GM23338 (cell line): ENCODE measurements around the gene PVR.

Source experiments
- CREB1 ChIP-seq: fragments of 250-450 bp; sonication (Bioruptor Pico); IDR thresholded peaks from 2 replicates; pipeline ENCODE4 v1.5.0; 2020; ENCODE audit warnings: low read depth, mild to moderate bottlenecking, moderate library complexity
- CTCF ChIP-seq, 2 experiments: fragments of 200-600 bp in 1 of 2; sonication (generic) in 1 of 2; conservative IDR thresholded peaks; 2 replicates each; pipeline versions ENCODE4 v1.5.1 to v1.6.1; 2016 to 2017; ENCODE audit warnings: antibody characterized with exemption in 2 of 2, low read depth in 2 of 2, mild to moderate bottlenecking in 2 of 2, moderate library complexity in 1 of 2
- ETS1 ChIP-seq: IDR thresholded peaks from 2 replicates; pipeline ENCODE4 v1.6.1; 2016; ENCODE audit warnings: antibody characterized with exemption
- EZH2 ChIP-seq: fragments of 200-600 bp; sonication (generic); IDR thresholded peaks from one replicate; pipeline ENCODE4 v1.8.0; 2017; ENCODE audit warnings: antibody characterized with exemption, mild to moderate bottlenecking, low read depth; ENCODE audit not compliant: unreplicated experiment
- EZH2phosphoT487 ChIP-seq: fragments of 200-600 bp; sonication (generic); IDR thresholded peaks from one replicate; pipeline ENCODE4 v1.8.1; 2018; ENCODE audit warnings: antibody characterized with exemption; ENCODE audit not compliant: unreplicated experiment
- JUNB ChIP-seq: IDR thresholded peaks from one replicate; pipeline ENCODE4 v1.6.1; 2016; ENCODE audit warnings: antibody characterized with exemption; ENCODE audit not compliant: unreplicated experiment
- NANOG ChIP-seq: IDR thresholded peaks from 2 replicates; pipeline ENCODE4 v1.6.1; 2016; ENCODE audit warnings: antibody characterized with exemption, borderline replicate concordance
- POLR2AphosphoS5 ChIP-seq: IDR thresholded peaks from 2 replicates; pipeline ENCODE4 v1.6.1; 2016; ENCODE audit warnings: antibody characterized with exemption, low read depth
- STAT1 ChIP-seq: IDR thresholded peaks from one replicate; pipeline ENCODE4 v1.6.1; 2016; ENCODE audit warnings: antibody characterized with exemption; ENCODE audit not compliant: unreplicated experiment
- ZNF114 ChIP-seq: fragments of 250-450 bp; sonication (Bioruptor Pico); IDR thresholded peaks from 2 replicates; pipeline ENCODE4 v1.5.0; 2020; ENCODE audit warnings: mild to moderate bottlenecking, moderate library complexity
- ZNF331 ChIP-seq: fragments of 250-450 bp; sonication (Bioruptor Pico); IDR thresholded peaks from 2 replicates; pipeline ENCODE4 v1.5.0; 2020; ENCODE audit warnings: low read depth, mild to moderate bottlenecking, moderate library complexity
- TF ChIP-seq, protein P1 (sequence below): IDR thresholded peaks from one replicate; pipeline ENCODE4 v1.6.1; 2018; ENCODE audit warnings: antibody characterized with exemption; ENCODE audit not compliant: unreplicated experiment
- TF ChIP-seq, protein P2 (sequence below): fragments of 250-450 bp; sonication (Bioruptor Pico); IDR thresholded peaks from 2 replicates; pipeline ENCODE4 v1.5.0; 2020; ENCODE audit warnings: mild to moderate bottlenecking, moderate library complexity

- peak; percentile 91 to 97 for TF ChIP-seq CTCF (conservative IDR thresholded peaks at IDR 0.05; ENCODE audit: low read depth in 2 of 2)
- no peak for TF ChIP-seq EZH2
- TF ChIP-seq POLR2AphosphoS5: no peak
- TF ChIP-seq, protein P1, sequence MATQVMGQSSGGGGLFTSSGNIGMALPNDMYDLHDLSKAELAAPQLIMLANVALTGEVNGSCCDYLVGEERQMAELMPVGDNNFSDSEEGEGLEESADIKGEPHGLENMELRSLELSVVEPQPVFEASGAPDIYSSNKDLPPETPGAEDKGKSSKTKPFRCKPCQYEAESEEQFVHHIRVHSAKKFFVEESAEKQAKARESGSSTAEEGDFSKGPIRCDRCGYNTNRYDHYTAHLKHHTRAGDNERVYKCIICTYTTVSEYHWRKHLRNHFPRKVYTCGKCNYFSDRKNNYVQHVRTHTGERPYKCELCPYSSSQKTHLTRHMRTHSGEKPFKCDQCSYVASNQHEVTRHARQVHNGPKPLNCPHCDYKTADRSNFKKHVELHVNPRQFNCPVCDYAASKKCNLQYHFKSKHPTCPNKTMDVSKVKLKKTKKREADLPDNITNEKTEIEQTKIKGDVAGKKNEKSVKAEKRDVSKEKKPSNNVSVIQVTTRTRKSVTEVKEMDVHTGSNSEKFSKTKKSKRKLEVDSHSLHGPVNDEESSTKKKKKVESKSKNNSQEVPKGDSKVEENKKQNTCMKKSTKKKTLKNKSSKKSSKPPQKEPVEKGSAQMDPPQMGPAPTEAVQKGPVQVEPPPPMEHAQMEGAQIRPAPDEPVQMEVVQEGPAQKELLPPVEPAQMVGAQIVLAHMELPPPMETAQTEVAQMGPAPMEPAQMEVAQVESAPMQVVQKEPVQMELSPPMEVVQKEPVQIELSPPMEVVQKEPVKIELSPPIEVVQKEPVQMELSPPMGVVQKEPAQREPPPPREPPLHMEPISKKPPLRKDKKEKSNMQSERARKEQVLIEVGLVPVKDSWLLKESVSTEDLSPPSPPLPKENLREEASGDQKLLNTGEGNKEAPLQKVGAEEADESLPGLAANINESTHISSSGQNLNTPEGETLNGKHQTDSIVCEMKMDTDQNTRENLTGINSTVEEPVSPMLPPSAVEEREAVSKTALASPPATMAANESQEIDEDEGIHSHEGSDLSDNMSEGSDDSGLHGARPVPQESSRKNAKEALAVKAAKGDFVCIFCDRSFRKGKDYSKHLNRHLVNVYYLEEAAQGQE: no peak
- TF ChIP-seq EZH2phosphoT487: no peak
- no peak for TF ChIP-seq ETS1
- no peak for TF ChIP-seq ZNF331 (CRISPR knock-in tag)
- TF ChIP-seq CREB1 (CRISPR knock-in tag): no peak
- no peak for TF ChIP-seq STAT1
- no peak for TF ChIP-seq JUNB
- no peak for TF ChIP-seq ZNF114
- no peak for TF ChIP-seq NANOG
- TF ChIP-seq, protein P2, sequence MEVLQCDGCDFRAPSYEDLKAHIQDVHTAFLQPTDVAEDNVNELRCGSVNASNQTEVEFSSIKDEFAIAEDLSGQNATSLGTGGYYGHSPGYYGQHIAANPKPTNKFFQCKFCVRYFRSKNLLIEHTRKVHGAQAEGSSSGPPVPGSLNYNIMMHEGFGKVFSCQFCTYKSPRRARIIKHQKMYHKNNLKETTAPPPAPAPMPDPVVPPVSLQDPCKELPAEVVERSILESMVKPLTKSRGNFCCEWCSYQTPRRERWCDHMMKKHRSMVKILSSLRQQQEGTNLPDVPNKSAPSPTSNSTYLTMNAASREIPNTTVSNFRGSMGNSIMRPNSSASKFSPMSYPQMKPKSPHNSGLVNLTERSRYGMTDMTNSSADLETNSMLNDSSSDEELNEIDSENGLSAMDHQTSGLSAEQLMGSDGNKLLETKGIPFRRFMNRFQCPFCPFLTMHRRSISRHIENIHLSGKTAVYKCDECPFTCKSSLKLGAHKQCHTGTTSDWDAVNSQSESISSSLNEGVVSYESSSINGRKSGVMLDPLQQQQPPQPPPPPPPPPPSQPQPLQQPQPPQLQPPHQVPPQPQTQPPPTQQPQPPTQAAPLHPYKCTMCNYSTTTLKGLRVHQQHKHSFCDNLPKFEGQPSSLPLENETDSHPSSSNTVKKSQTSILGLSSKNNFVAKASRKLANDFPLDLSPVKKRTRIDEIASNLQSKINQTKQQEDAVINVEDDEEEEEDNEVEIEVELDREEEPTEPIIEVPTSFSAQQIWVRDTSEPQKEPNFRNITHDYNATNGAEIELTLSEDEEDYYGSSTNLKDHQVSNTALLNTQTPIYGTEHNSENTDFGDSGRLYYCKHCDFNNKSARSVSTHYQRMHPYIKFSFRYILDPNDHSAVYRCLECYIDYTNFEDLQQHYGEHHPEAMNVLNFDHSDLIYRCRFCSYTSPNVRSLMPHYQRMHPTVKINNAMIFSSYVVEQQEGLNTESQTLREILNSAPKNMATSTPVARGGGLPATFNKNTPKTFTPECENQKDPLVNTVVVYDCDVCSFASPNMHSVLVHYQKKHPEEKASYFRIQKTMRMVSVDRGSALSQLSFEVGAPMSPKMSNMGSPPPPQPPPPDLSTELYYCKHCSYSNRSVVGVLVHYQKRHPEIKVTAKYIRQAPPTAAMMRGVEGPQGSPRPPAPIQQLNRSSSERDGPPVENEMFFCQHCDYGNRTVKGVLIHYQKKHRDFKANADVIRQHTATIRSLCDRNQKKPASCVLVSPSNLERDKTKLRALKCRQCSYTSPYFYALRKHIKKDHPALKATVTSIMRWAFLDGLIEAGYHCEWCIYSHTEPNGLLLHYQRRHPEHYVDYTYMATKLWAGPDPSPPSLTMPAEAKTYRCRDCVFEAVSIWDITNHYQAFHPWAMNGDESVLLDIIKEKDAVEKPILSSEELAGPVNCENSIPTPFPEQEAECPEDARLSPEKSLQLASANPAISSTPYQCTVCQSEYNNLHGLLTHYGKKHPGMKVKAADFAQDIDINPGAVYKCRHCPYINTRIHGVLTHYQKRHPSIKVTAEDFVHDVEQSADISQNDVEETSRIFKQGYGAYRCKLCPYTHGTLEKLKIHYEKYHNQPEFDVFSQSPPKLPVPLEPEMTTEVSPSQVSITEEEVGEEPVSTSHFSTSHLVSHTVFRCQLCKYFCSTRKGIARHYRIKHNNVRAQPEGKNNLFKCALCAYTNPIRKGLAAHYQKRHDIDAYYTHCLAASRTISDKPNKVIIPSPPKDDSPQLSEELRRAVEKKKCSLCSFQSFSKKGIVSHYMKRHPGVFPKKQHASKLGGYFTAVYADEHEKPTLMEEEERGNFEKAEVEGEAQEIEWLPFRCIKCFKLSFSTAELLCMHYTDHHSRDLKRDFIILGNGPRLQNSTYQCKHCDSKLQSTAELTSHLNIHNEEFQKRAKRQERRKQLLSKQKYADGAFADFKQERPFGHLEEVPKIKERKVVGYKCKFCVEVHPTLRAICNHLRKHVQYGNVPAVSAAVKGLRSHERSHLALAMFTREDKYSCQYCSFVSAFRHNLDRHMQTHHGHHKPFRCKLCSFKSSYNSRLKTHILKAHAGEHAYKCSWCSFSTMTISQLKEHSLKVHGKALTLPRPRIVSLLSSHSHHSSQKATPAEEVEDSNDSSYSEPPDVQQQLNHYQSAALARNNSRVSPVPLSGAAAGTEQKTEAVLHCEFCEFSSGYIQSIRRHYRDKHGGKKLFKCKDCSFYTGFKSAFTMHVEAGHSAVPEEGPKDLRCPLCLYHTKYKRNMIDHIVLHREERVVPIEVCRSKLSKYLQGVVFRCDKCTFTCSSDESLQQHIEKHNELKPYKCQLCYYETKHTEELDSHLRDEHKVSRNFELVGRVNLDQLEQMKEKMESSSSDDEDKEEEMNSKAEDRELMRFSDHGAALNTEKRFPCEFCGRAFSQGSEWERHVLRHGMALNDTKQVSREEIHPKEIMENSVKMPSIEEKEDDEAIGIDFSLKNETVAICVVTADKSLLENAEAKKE (CRISPR knock-in tag): no peak
These were observed 13.7 kb downstream of the PVR start for GRCh38 chr19:44657211-44657921.
